Muscle layer of duodenum (tissue), 2 donors: ENCODE results near the gene CLVS2.

ENCODE experiments used
- H3K27ac ChIP-seq: one replicate; pipeline ENCODE4 v1.7.0; 2013; ENCODE audit warnings: mild to moderate bottlenecking, low read length
- H3K27me3 ChIP-seq: one replicate; pipeline ENCODE4 v1.7.0; 2013; ENCODE audit warnings: low read depth, mild to moderate bottlenecking, control low read depth, low read length
- H3K36me3 ChIP-seq, 2 donors: one replicate each; pipeline ENCODE4 v1.7.0; 2013; ENCODE audit warnings: low read length in 2 of 2, control low read depth in 1 of 2, mild to moderate bottlenecking in 1 of 2; ENCODE audit not compliant: insufficient read depth in 2 of 2, control insufficient read depth in 1 of 2
- H3K4me1 ChIP-seq, 2 donors: one replicate each; pipeline ENCODE4 v1.7.0; 2013; ENCODE audit warnings: low read length in 2 of 2, mild to moderate bottlenecking in 2 of 2, control low read depth in 1 of 2, moderate library complexity in 1 of 2; ENCODE audit not compliant: insufficient read depth in 2 of 2, control insufficient read depth in 1 of 2
- H3K4me3 ChIP-seq, 2 donors: one replicate each; pipeline ENCODE4 v1.7.0; 2013; ENCODE audit warnings: low read length in 2 of 2, low read depth in 1 of 2, mild to moderate bottlenecking in 1 of 2
- H3K9me3 ChIP-seq, 2 donors: one replicate each; pipeline ENCODE4 v1.7.0; 2013; ENCODE audit warnings: low read length in 2 of 2, control low read depth in 1 of 2, mild to moderate bottlenecking in 1 of 2; ENCODE audit not compliant: control insufficient read depth in 1 of 2
- donor health status: healthy.

CLVS2 gene

GRCh38 chr6:123027408-123027807 lies 31.4 kb downstream of the CLVS2 start:
- Histone ChIP-seq H3K4me1 (no peaks in the 10 kb centered on the region), H3K36me3 (no peaks in the 10 kb centered on the region), H3K9me3 (no peaks in the 10 kb centered on the region), H3K27me3 (no peaks in the 10 kb centered on the region), H3K4me3 (no peak overlapping the region), H3K27ac (no peak overlapping the region)

- no peaks in the 10 kb centered on the region for H3K36me3 ChIP-seq
- no peak overlapping the region for H3K27ac ChIP-seq
- no peaks in the 10 kb centered on the region for H3K9me3 ChIP-seq
- H3K27me3 ChIP-seq, result no peaks in the 10 kb centered on the region
- H3K4me3 ChIP-seq, result no peak overlapping the region
- no peaks in the 10 kb centered on the region for H3K4me1 ChIP-seq
Measured at GRCh38 chr6:123028263-123028662, 32.2 kb downstream of the CLVS2 start.

- Histone ChIP-seq H3K4me3 (no peak overlapping the region), H3K27me3 (no peaks in the 10 kb centered on the region), H3K9me3 (no peaks in the 10 kb centered on the region), H3K36me3 (no peaks in the 10 kb centered on the region), H3K4me1 (no peaks in the 10 kb centered on the region), H3K27ac (no peak overlapping the region)
Measured at GRCh38 chr6:123030282-123030681, 34.2 kb downstream of the CLVS2 start.

- H3K27me3 ChIP-seq, result no peaks in the 10 kb centered on the region
- no peak overlapping the region for H3K4me3 ChIP-seq
- no peaks in the 10 kb centered on the region for H3K9me3 ChIP-seq
- H3K27ac ChIP-seq, result no peak overlapping the region
- H3K36me3 ChIP-seq, result no peaks in the 10 kb centered on the region
- no peaks in the 10 kb centered on the region for H3K4me1 ChIP-seq
Measured at GRCh38 chr6:123036648-123037047, 40.6 kb downstream of the CLVS2 start.

- Histone ChIP-seq H3K4me1 (no peaks in the 10 kb centered on the region), H3K27ac (no peak overlapping the region), H3K9me3 (no peaks in the 10 kb centered on the region), H3K27me3 (no peaks in the 10 kb centered on the region), H3K4me3 (no peak overlapping the region), H3K36me3 (no peaks in the 10 kb centered on the region)
Measured at GRCh38 chr6:123039431-123039830, 43.4 kb downstream of the CLVS2 start.

- Histone ChIP-seq H3K9me3 (no peaks in the 10 kb centered on the region), H3K36me3 (no peaks in the 10 kb centered on the region), H3K27ac (no peak overlapping the region), H3K4me3 (no peak overlapping the region), H3K4me1 (no peaks in the 10 kb centered on the region), H3K27me3 (no peaks in the 10 kb centered on the region)
Measured at GRCh38 chr6:123042401-123042800, 46.4 kb downstream of the CLVS2 start.

- Histone ChIP-seq H3K36me3 (no peaks in the 10 kb centered on the region), H3K4me3 (no peak overlapping the region), H3K27me3 (no peaks in the 10 kb centered on the region), H3K9me3 (no peaks in the 10 kb centered on the region), H3K27ac (no peak overlapping the region), H3K4me1 (no peaks in the 10 kb centered on the region)
Measured at GRCh38 chr6:123044341-123044860, 48.4 kb downstream of the CLVS2 start.

GRCh38 chr6:123053602-123054225 lies 57.7 kb downstream of the CLVS2 start:
- Histone ChIP-seq H3K9me3 (no peaks in the 10 kb centered on the region), H3K27ac (no peak overlapping the region), H3K4me3 (no peak overlapping the region), H3K36me3 (no peaks in the 10 kb centered on the region), H3K27me3 (no peaks in the 10 kb centered on the region), H3K4me1 (no peaks in the 10 kb centered on the region)

GRCh38 chr6:123055256-123055655 lies 59.2 kb downstream of the CLVS2 start:
- no peaks in the 10 kb centered on the region for H3K9me3 ChIP-seq
- no peak overlapping the region for H3K4me3 ChIP-seq
- H3K4me1 ChIP-seq, result no peaks in the 10 kb centered on the region
- H3K27ac ChIP-seq, result no peak overlapping the region
- H3K27me3 ChIP-seq, result no peaks in the 10 kb centered on the region
- H3K36me3 ChIP-seq, result no peaks in the 10 kb centered on the region

GRCh38 chr6:123062670-123063069 lies 66.6 kb downstream of the CLVS2 start:
- no peaks in the 10 kb centered on the region for H3K9me3 ChIP-seq
- H3K4me1 ChIP-seq, result no peaks in the 10 kb centered on the region
- no peak overlapping the region for H3K27ac ChIP-seq
- H3K36me3 ChIP-seq, result no peaks in the 10 kb centered on the region
- H3K27me3 ChIP-seq, result no peaks in the 10 kb centered on the region
- no peak overlapping the region for H3K4me3 ChIP-seq

- Histone ChIP-seq H3K4me1 (no peaks in the 10 kb centered on the region), H3K27me3 (no peaks in the 10 kb centered on the region), H3K4me3 (no peak overlapping the region), H3K27ac (no peak overlapping the region), H3K9me3 (no peaks in the 10 kb centered on the region), H3K36me3 (no peaks in the 10 kb centered on the region)
Measured at GRCh38 chr6:123064038-123064437, 68.0 kb downstream of the CLVS2 start.

- no peak overlapping the region for H3K4me3 ChIP-seq
- no peak overlapping the region for H3K27ac ChIP-seq
- no peaks in the 10 kb centered on the region for H3K27me3 ChIP-seq
- no peaks in the 10 kb centered on the region for H3K36me3 ChIP-seq
- H3K9me3 ChIP-seq, result no peaks in the 10 kb centered on the region
- H3K4me1 ChIP-seq, result no peaks in the 10 kb centered on the region
Measured at GRCh38 chr6:123074616-123075015, 78.6 kb downstream of the CLVS2 start.
